Measurements from ENCODE around the gene RHBDD2.
"Not testable (repeated sequence)": the region's sequence is repeated elsewhere in the genome, so short reads cannot be mapped to it uniquely, and the experiment has no call there.

RHBDD2 gene

GRCh38 chr7:75889826-75890225 lies 11.0 kb downstream of the RHBDD2 start:
- DNase-seq (ENCODE audit: extremely low read depth, insufficient read length) = no peak
- TF ChIP-seq CTCF (IDR thresholded peaks at IDR 0.05; ENCODE audit: insufficient read depth, low read length, poor library complexity, severe bottlenecking) = no peak
- Histone ChIP-seq H3K36me3 (ENCODE audit: control insufficient read depth, insufficient read depth, low read length) (peaks cover 19% of the 10 kb centered on the region), H3K4me3 (replicated peaks; ENCODE audit: low read depth, low read length) (no peak overlapping the region), H3K27me3 (replicated peaks; ENCODE audit: control insufficient read depth, insufficient read depth, low read length) (no peaks in the 10 kb centered on the region)

GRCh38 chr7:75891237-75891636 lies 12.4 kb downstream of the RHBDD2 start:
- not testable (repeated sequence) for H3K36me3 ChIP-seq (ENCODE audit: control insufficient read depth, insufficient read depth, low read length); H3K27me3 ChIP-seq (replicated peaks; ENCODE audit: control insufficient read depth, insufficient read depth, low read length); H3K4me3 ChIP-seq (replicated peaks; ENCODE audit: low read depth, low read length); DNase-seq (ENCODE audit: extremely low read depth, insufficient read length)

- Histone ChIP-seq H3K36me3 (ENCODE audit: control insufficient read depth, insufficient read depth, low read length) (peaks cover 7% of the 10 kb centered on the region), H3K4me3 (replicated peaks; ENCODE audit: low read depth, low read length) (no peak overlapping the region), H3K27me3 (replicated peaks; ENCODE audit: control insufficient read depth, insufficient read depth, low read length) (no peaks in the 10 kb centered on the region)
- no peak for TF ChIP-seq CTCF (IDR thresholded peaks at IDR 0.05; ENCODE audit: insufficient read depth, low read length, poor library complexity, severe bottlenecking)
- no peak for DNase-seq (ENCODE audit: extremely low read depth, insufficient read length)
Measured at GRCh38 chr7:75891815-75892411, 13.1 kb downstream of the RHBDD2 start.

GRCh38 chr7:75892634-75893272 lies 13.9 kb downstream of the RHBDD2 start:
- H3K4me3 ChIP-seq (replicated peaks; ENCODE audit: low read depth, low read length) = no peak overlapping the region
- DNase-seq (ENCODE audit: extremely low read depth, insufficient read length) = no peak
- H3K36me3 ChIP-seq (ENCODE audit: control insufficient read depth, insufficient read depth, low read length) = peaks cover 2% of the 10 kb centered on the region
- TF ChIP-seq CTCF (IDR thresholded peaks at IDR 0.05; ENCODE audit: insufficient read depth, low read length, poor library complexity, severe bottlenecking) = no peak
- no peaks in the 10 kb centered on the region for H3K27me3 ChIP-seq (replicated peaks; ENCODE audit: control insufficient read depth, insufficient read depth, low read length)

- DNase-seq (ENCODE audit: extremely low read depth, insufficient read length) = no peak
- H3K4me3 ChIP-seq (replicated peaks; ENCODE audit: low read depth, low read length) = no peak overlapping the region
- no peak for TF ChIP-seq CTCF (IDR thresholded peaks at IDR 0.05; ENCODE audit: insufficient read depth, low read length, poor library complexity, severe bottlenecking)
Measured at GRCh38 chr7:75896803-75897327, 18.0 kb downstream of the RHBDD2 start.

GRCh38 chr7:75900617-75901315 lies 21.9 kb downstream of the RHBDD2 start:
- H3K36me3 ChIP-seq (ENCODE audit: control insufficient read depth, insufficient read depth, low read length) = no peaks in the 10 kb centered on the region
- DNase-seq (ENCODE audit: extremely low read depth, insufficient read length) = no peak
- no peaks in the 10 kb centered on the region for H3K27me3 ChIP-seq (replicated peaks; ENCODE audit: control insufficient read depth, insufficient read depth, low read length)
- H3K4me3 ChIP-seq (replicated peaks; ENCODE audit: low read depth, low read length) = no peak overlapping the region
- TF ChIP-seq CTCF (IDR thresholded peaks at IDR 0.05; ENCODE audit: insufficient read depth, low read length, poor library complexity, severe bottlenecking) = no peak

More at GRCh38 chr7:75896803-75897327, 18.0 kb downstream of the RHBDD2 start:
- Histone ChIP-seq H3K27me3 (replicated peaks; ENCODE audit: control insufficient read depth, insufficient read depth, low read length) (no peaks in the 10 kb centered on the region), H3K36me3 (ENCODE audit: control insufficient read depth, insufficient read depth, low read length) (no peaks in the 10 kb centered on the region)
